Skeletal muscle satellite cell (primary cell): ENCODE measurements around the gene PODXL.

ENCODE experiments used
- H3K27me3 ChIP-seq: 2 replicates; pipeline ENCODE4 v1.7.0; 2013; ENCODE audit warnings: low read length; ENCODE audit not compliant: control insufficient read depth, insufficient read depth
- H3K36me3 ChIP-seq: 2 replicates; pipeline ENCODE4 v1.7.0; 2013; ENCODE audit warnings: mild to moderate bottlenecking, control low read depth, low read length; ENCODE audit not compliant: insufficient read depth
- H3K4me1 ChIP-seq: 2 replicates; pipeline ENCODE4 v1.7.0; 2013; ENCODE audit warnings: low read length; ENCODE audit not compliant: control insufficient read depth, insufficient read depth
- H3K4me2 ChIP-seq: 2 replicates; pipeline ENCODE4 v1.7.0; 2013; ENCODE audit warnings: mild to moderate bottlenecking, low read length
- H3K4me3 ChIP-seq: 2 replicates; pipeline ENCODE4 v1.7.0; 2013; ENCODE audit warnings: low read length
- H3K9ac ChIP-seq: 2 replicates; pipeline ENCODE4 v1.7.0; 2013; ENCODE audit warnings: mild to moderate bottlenecking, low read depth, low read length, moderate library complexity
- H3K9me3 ChIP-seq: replicated peaks from 2 replicates; pipeline ENCODE4 v1.7.0; 2013; ENCODE audit warnings: mild to moderate bottlenecking, control low read depth, low read length

PODXL gene

GRCh38 chr7:131546583-131547141 is 9.8 kb downstream of the PODXL start:
- Histone ChIP-seq H3K9me3 (no peaks in the 10 kb centered on the region), H3K36me3 (no peaks in the 10 kb centered on the region), H3K4me2 (no peak overlapping the region), H3K9ac (no peak overlapping the region), H3K4me1 (peaks cover 4% of the 10 kb centered on the region), H3K4me3 (no peak overlapping the region), H3K27me3 (no peaks in the 10 kb centered on the region)

GRCh38 chr7:131546126-131546525 is 10.3 kb downstream of the PODXL start:
- H3K4me2 ChIP-seq, result no peak overlapping the region
- no peaks in the 10 kb centered on the region for H3K27me3 ChIP-seq
- H3K9ac ChIP-seq, result no peak overlapping the region
- H3K9me3 ChIP-seq, result no peaks in the 10 kb centered on the region
- no peak overlapping the region for H3K4me3 ChIP-seq
- peaks cover 4% of the 10 kb centered on the region for H3K4me1 ChIP-seq
- H3K36me3 ChIP-seq, result no peaks in the 10 kb centered on the region

- Histone ChIP-seq H3K4me2 (no peak overlapping the region), H3K36me3 (no peaks in the 10 kb centered on the region), H3K27me3 (no peaks in the 10 kb centered on the region), H3K9ac (no peak overlapping the region), H3K9me3 (no peaks in the 10 kb centered on the region), H3K4me3 (no peak overlapping the region), H3K4me1 (peaks cover 7% of the 10 kb centered on the region)
These were observed 11.8 kb downstream of the PODXL start for GRCh38 chr7:131544449-131545301.

- Histone ChIP-seq H3K4me2 (no peak overlapping the region), H3K4me3 (no peak overlapping the region), H3K4me1 (peaks cover 13% of the 10 kb centered on the region), H3K9ac (no peak overlapping the region), H3K9me3 (no peaks in the 10 kb centered on the region), H3K36me3 (no peaks in the 10 kb centered on the region), H3K27me3 (no peaks in the 10 kb centered on the region)
These were observed 12.4 kb downstream of the PODXL start for GRCh38 chr7:131544021-131544420.

- Histone ChIP-seq H3K4me3 (no peak overlapping the region), H3K4me2 (no peak overlapping the region), H3K36me3 (no peaks in the 10 kb centered on the region), H3K4me1 (peaks cover 21% of the 10 kb centered on the region), H3K27me3 (no peaks in the 10 kb centered on the region), H3K9ac (no peak overlapping the region), H3K9me3 (no peaks in the 10 kb centered on the region)
These were observed 13.1 kb downstream of the PODXL start for GRCh38 chr7:131543298-131543697.

GRCh38 chr7:131540491-131541162 is 15.8 kb downstream of the PODXL start:
- H3K4me3 ChIP-seq, result no peak overlapping the region
- no peaks in the 10 kb centered on the region for H3K27me3 ChIP-seq
- no peaks in the 10 kb centered on the region for H3K9me3 ChIP-seq
- peaks cover 24% of the 10 kb centered on the region for H3K4me1 ChIP-seq
- H3K4me2 ChIP-seq, result no peak overlapping the region
- H3K9ac ChIP-seq, result no peak overlapping the region
- no peaks in the 10 kb centered on the region for H3K36me3 ChIP-seq

- Histone ChIP-seq H3K4me1 (peaks cover 20% of the 10 kb centered on the region), H3K36me3 (no peaks in the 10 kb centered on the region), H3K4me2 (peak overlapping the region; percentile 48), H3K9ac (peak overlapping the region; percentile 61), H3K27me3 (no peaks in the 10 kb centered on the region), H3K4me3 (peak overlapping the region; percentile 13), H3K9me3 (no peaks in the 10 kb centered on the region)
These were observed 17.6 kb downstream of the PODXL start for GRCh38 chr7:131538813-131539179.

GRCh38 chr7:131538071-131538812 is 18.2 kb downstream of the PODXL start:
- Histone ChIP-seq H3K4me3 (peak overlapping the region; percentile 13), H3K36me3 (no peaks in the 10 kb centered on the region), H3K27me3 (no peaks in the 10 kb centered on the region), H3K4me1 (peaks cover 20% of the 10 kb centered on the region), H3K4me2 (peak overlapping the region; percentile 48), H3K9me3 (no peaks in the 10 kb centered on the region), H3K9ac (peak overlapping the region; percentile 61)

GRCh38 chr7:131537571-131537978 is 18.9 kb downstream of the PODXL start:
- Histone ChIP-seq H3K4me3 (no peak overlapping the region), H3K36me3 (no peaks in the 10 kb centered on the region), H3K9me3 (no peaks in the 10 kb centered on the region), H3K9ac (no peak overlapping the region), H3K4me1 (peaks cover 20% of the 10 kb centered on the region), H3K4me2 (no peak overlapping the region), H3K27me3 (no peaks in the 10 kb centered on the region)

GRCh38 chr7:131536361-131536849 is 20.0 kb downstream of the PODXL start:
- Histone ChIP-seq H3K36me3 (no peaks in the 10 kb centered on the region), H3K27me3 (no peaks in the 10 kb centered on the region), H3K4me3 (no peak overlapping the region), H3K4me1 (peaks cover 20% of the 10 kb centered on the region), H3K9ac (no peak overlapping the region), H3K9me3 (no peaks in the 10 kb centered on the region), H3K4me2 (no peak overlapping the region)
